ENCODE measurements around the gene ARMC5. TPM values are rescaled to one million over a fixed set of nuclear protein-coding genes. Genes with fewer than 3 reads are reported as not detected.

ARMC5 gene
- total and polyA plus RNA-seq, 4 donors: 8.6 to 24.7 (median 17.0) TPM

DNA sequence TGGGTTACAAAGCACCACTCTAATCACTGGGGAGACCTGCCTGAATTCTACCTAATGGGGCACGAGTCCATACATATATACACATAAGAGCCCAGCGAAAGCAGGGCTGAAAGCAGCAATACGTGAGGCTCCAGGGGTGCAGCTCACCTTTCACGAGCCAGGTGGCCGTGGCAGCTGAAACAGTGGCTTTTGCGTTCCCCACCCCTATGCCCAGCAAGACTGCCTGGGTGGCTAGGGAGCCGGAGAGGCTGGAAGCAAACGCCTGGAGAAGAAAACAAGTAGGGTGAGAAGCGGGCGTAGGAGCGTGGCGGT lies 48.3 kb downstream of the ARMC5 start:
- peaks cover 10% of the 10 kb centered on the region for H3K36me3 ChIP-seq (ENCODE audit: control insufficient read depth, insufficient read depth, low read length)
- H3K4me1 ChIP-seq (ENCODE audit: control insufficient read depth, insufficient read depth, low read length): peaks cover 17% of the 10 kb centered on the region
- peak overlapping the region; percentile 77 for H3K4me3 ChIP-seq (ENCODE audit: low read depth, low read length)
- no peak for DNase-seq (ENCODE audit: low read depth in 4 of 6, low spot score in 6 of 6)
- H3K27me3 ChIP-seq (ENCODE audit: control insufficient read depth, insufficient read depth, low read length): no peaks in the 10 kb centered on the region
- whole genome bisulfite sequencing (ENCODE audit: insufficient coverage): 2% methylated on average over 11 of the region's 12 CpGs
- H3K27ac ChIP-seq (ENCODE audit: low read depth, low read length): peak overlapping the region; percentile 82
- no peaks in the 10 kb centered on the region for H3K9me3 ChIP-seq (ENCODE audit: control insufficient read depth, insufficient read depth, low read length)

- WGBS (ENCODE audit: insufficient coverage): under 1% methylated on average over 65 of the region's 65 CpGs
Observed at GRCh38 chr16:31507929-31508705, 48.8 kb downstream of the ARMC5 start, which contains the start of gene RUSF1. Gene RUSF1 (minus strand): TSS chr16:31508391. CDS start chr16:31508373, 18 bp downstream.

DNA sequence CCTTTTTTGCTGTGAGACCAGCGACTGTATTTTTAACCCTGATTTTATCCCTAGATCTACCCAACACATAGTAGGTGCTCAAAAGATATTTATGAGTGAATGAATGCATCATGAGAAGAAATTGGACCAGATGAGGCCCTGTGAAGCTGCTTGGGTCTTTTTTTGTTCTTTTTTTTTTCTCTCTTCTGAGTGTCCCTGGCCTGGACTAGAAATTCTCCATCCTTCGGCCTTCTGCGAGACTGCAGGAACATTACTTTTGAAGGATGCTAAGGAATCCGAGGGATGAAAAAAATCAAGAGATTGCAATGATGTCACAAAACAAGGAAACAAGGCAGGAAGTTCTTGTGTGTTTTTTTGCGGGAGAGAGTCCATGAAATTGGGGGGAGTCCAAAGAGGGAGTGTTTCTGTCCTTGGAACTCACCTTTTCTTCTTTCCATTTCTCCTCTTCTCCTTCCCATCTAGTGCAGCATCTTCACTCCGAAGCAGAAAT lies 49.5 kb downstream of the ARMC5 start:
- peaks cover 10% of the 10 kb centered on the region for H3K36me3 ChIP-seq (ENCODE audit: control insufficient read depth, insufficient read depth, low read length)
- peak overlapping the region; percentile 92 for H3K27ac ChIP-seq (ENCODE audit: low read depth, low read length)
- 32% methylated on average over 4 of the region's 6 CpGs for WGBS (ENCODE audit: insufficient coverage)
- peak in 1 of 6 donors; percentile 15 for DNase-seq (ENCODE audit: low read depth in 4 of 6, low spot score in 6 of 6)
- H3K4me1 ChIP-seq (ENCODE audit: control insufficient read depth, insufficient read depth, low read length): peaks cover 17% of the 10 kb centered on the region
- H3K27me3 ChIP-seq (ENCODE audit: control insufficient read depth, insufficient read depth, low read length): no peaks in the 10 kb centered on the region
- H3K9me3 ChIP-seq (ENCODE audit: control insufficient read depth, insufficient read depth, low read length): no peaks in the 10 kb centered on the region
- peak overlapping the region; percentile 77 for H3K4me3 ChIP-seq (ENCODE audit: low read depth, low read length)

More at GRCh38 chr16:31507929-31508705, 48.8 kb downstream of the ARMC5 start, which contains the start of gene RUSF1:
- peaks cover 10% of the 10 kb centered on the region for H3K36me3 ChIP-seq (ENCODE audit: control insufficient read depth, insufficient read depth, low read length)
- peak; percentile 79 to 97 (median 88) for DNase-seq (ENCODE audit: low read depth in 4 of 6, low spot score in 6 of 6)
- peak within 1 kb of the TSS; percentile 92 for H3K27ac ChIP-seq (ENCODE audit: low read depth, low read length)
- peak within 1 kb of the TSS; percentile 77 for H3K4me3 ChIP-seq (ENCODE audit: low read depth, low read length)
- H3K4me1 ChIP-seq (ENCODE audit: control insufficient read depth, insufficient read depth, low read length): peaks cover 17% of the 10 kb centered on the region
- no peaks in the 10 kb centered on the region for H3K9me3 ChIP-seq (ENCODE audit: control insufficient read depth, insufficient read depth, low read length)
- H3K27me3 ChIP-seq (ENCODE audit: control insufficient read depth, insufficient read depth, low read length): no peaks in the 10 kb centered on the region

DNA sequence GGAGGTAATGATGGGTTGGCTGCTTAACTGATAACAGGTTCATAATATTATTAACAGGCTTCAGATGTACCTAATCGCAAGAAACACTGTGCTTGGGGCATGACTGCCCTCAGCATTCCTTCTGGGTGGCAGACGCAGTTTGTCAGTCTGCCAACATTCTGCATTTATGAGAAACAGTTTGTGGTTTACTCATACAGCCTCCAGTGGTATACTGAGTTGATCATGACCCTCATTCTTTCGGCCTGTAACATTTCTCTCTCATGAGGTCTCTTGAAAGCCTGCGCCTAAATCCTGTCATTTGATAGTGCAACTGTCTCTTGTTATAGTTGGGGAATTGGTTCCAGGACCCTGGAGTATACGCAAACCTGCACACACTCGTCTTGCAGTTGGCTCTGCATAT lies 53.8 kb downstream of the ARMC5 start:
- DNase-seq (ENCODE audit: low read depth in 4 of 6, low spot score in 6 of 6): no peak
- WGBS (ENCODE audit: insufficient coverage): 85% methylated on average over 5 of the region's 6 CpGs
- Histone ChIP-seq H3K4me3 (ENCODE audit: low read depth, low read length) (no peak overlapping the region), H3K27me3 (ENCODE audit: control insufficient read depth, insufficient read depth, low read length) (no peaks in the 10 kb centered on the region), H3K4me1 (ENCODE audit: control insufficient read depth, insufficient read depth, low read length) (peaks cover 5% of the 10 kb centered on the region), H3K27ac (ENCODE audit: low read depth, low read length) (no peak overlapping the region), H3K9me3 (ENCODE audit: control insufficient read depth, insufficient read depth, low read length) (no peaks in the 10 kb centered on the region), H3K36me3 (ENCODE audit: control insufficient read depth, insufficient read depth, low read length) (no peaks in the 10 kb centered on the region)

DNA sequence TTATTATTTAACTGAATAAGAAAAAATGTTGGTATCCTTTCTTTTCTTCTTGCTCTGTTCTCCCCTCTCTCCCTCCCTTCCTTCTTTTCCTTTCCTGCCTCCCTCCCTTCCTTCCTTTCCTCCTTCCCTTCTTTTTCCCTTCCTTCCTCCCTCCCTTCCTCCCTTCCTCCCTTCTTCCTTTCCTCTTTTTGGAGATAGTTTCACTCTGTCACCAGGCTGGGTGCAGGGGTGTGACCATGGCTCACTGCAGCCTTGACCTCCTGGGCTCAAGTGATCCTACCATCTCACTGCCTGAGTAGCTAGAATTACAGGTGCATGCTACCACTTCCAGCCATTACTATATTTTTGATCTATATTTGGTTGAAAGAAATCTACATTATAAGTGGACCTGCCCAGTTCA lies 54.6 kb downstream of the ARMC5 start:
- H3K4me3 ChIP-seq (ENCODE audit: low read depth, low read length): no peak overlapping the region
- H3K4me1 ChIP-seq (ENCODE audit: control insufficient read depth, insufficient read depth, low read length): peaks cover 5% of the 10 kb centered on the region
- no peak for DNase-seq (ENCODE audit: low read depth in 4 of 6, low spot score in 6 of 6)
- no peak overlapping the region for H3K27ac ChIP-seq (ENCODE audit: low read depth, low read length)
- no peaks in the 10 kb centered on the region for H3K27me3 ChIP-seq (ENCODE audit: control insufficient read depth, insufficient read depth, low read length)
- H3K36me3 ChIP-seq (ENCODE audit: control insufficient read depth, insufficient read depth, low read length): no peaks in the 10 kb centered on the region
- no peaks in the 10 kb centered on the region for H3K9me3 ChIP-seq (ENCODE audit: control insufficient read depth, insufficient read depth, low read length)

Other genes starting within 250 kb of the ARMC5 start
- gene TRIM72, start 245.4 kb upstream of the ARMC5 start, total RNA-seq: under 1 TPM; 0.22 to 0.50 TPM
- gene TRIM72, start 245.4 kb upstream of the ARMC5 start, polyA plus RNA-seq (ENCODE audit: insufficient read length in 2 of 2): 1 to 10 TPM in 1 of 2 donors, under 1 TPM in 1; 0.90 to 1.1 TPM
- 1 to 10 TPM in 1 of 2 donors, not detected in 1; 1.3 TPM for gene PYDC1, start 242.4 kb upstream of the ARMC5 start, total RNA-seq
- 1 to 10 TPM in 1 of 2 donors, under 1 TPM in 1; 0.86 to 2.0 TPM for gene PYDC1, start 242.4 kb upstream of the ARMC5 start, polyA plus RNA-seq (ENCODE audit: insufficient read length in 2 of 2)
- 10 to 100 TPM in 1 of 2 donors, 1 to 10 TPM in 1; 5.4 to 10.0 TPM for gene ITGAM, start 199.5 kb upstream of the ARMC5 start, total RNA-seq
- 1 to 10 TPM; 4.2 to 5.6 TPM for gene ITGAM, start 199.5 kb upstream of the ARMC5 start, polyA plus RNA-seq (ENCODE audit: insufficient read length in 2 of 2)
- 1 to 10 TPM; 2.8 to 7.2 TPM for gene ITGAX, start 104.3 kb upstream of the ARMC5 start, total RNA-seq
- gene ITGAX, start 104.3 kb upstream of the ARMC5 start, polyA plus RNA-seq (ENCODE audit: insufficient read length in 2 of 2): 1 to 10 TPM; 7.0 to 9.3 TPM
- under 1 TPM in 1 of 2 donors, not detected in 1; 0.06 TPM for gene ITGAD, start 66.2 kb upstream of the ARMC5 start, total RNA-seq
- gene ITGAD, start 66.2 kb upstream of the ARMC5 start, polyA plus RNA-seq (ENCODE audit: insufficient read length in 2 of 2): under 1 TPM in 1 of 2 donors, not detected in 1; 0.50 TPM
- not detected for gene COX6A2, start 31.1 kb upstream of the ARMC5 start, total RNA-seq
- 1 to 10 TPM; 1.0 to 3.2 TPM for gene COX6A2, start 31.1 kb upstream of the ARMC5 start, polyA plus RNA-seq (ENCODE audit: insufficient read length in 2 of 2)
- gene ZNF843, start 16.7 kb upstream of the ARMC5 start, total RNA-seq: 1 to 10 TPM; 1.9 TPM
- 1 to 10 TPM; 6.1 to 8.6 TPM for gene ZNF843, start 16.7 kb upstream of the ARMC5 start, polyA plus RNA-seq (ENCODE audit: insufficient read length in 2 of 2)
- 10 to 100 TPM in 1 of 2 donors, 1 to 10 TPM in 1; 8.1 to 14.3 TPM for gene TGFB1I1, start 12.7 kb downstream of the ARMC5 start, total RNA-seq
- gene TGFB1I1, start 12.7 kb downstream of the ARMC5 start, polyA plus RNA-seq (ENCODE audit: insufficient read length in 2 of 2): 10 to 100 TPM; 15.8 to 22.7 TPM
- gene SLC5A2, start 23.6 kb downstream of the ARMC5 start, total RNA-seq: 1 to 10 TPM in 1 of 2 donors, under 1 TPM in 1; 0.40 to 1.3 TPM
- gene SLC5A2, start 23.6 kb downstream of the ARMC5 start, polyA plus RNA-seq (ENCODE audit: insufficient read length in 2 of 2): 10 to 100 TPM; 11.0 to 13.6 TPM
- gene RUSF1, start 48.9 kb downstream of the ARMC5 start, total RNA-seq: 10 to 100 TPM; 45.0 to 53.1 TPM
- gene RUSF1, start 48.9 kb downstream of the ARMC5 start, polyA plus RNA-seq (ENCODE audit: insufficient read length in 2 of 2): 100 to 1,000 TPM in 1 of 2 donors, 10 to 100 TPM in 1; 76.9 to 102 TPM
- 100 to 1,000 TPM in 1 of 2 donors, 10 to 100 TPM in 1; 46.4 to 114 TPM for gene AHSP, start 68.4 kb downstream of the ARMC5 start, total RNA-seq
- gene AHSP, start 68.4 kb downstream of the ARMC5 start, polyA plus RNA-seq (ENCODE audit: insufficient read length in 2 of 2): 1 to 10 TPM; 4.2 to 5.4 TPM

Data from spinal cord (tissue), 10 donors.